ENCODE measurements around the gene KCNQ5.

The KCNQ5 gene

GRCh38 chr6:73062130-73062529 is 440.3 kb downstream of the KCNQ5 start:
- DNase-seq (ENCODE audit: insufficient read length, low spot score), result no peak
- FAIRE-seq, result peak; percentile 21
- no peak for TF ChIP-seq CTCF (IDR thresholded peaks at IDR 0.05; ENCODE audit: insufficient read depth, missing control alignments)

- DNase-seq (ENCODE audit: insufficient read length, low spot score) (no peak), FAIRE-seq (no peak)
- TF ChIP-seq CTCF (IDR thresholded peaks at IDR 0.05; ENCODE audit: insufficient read depth, missing control alignments), result no peak
These were observed 441.0 kb downstream of the KCNQ5 start for GRCh38 chr6:73062837-73063236.

DNA sequence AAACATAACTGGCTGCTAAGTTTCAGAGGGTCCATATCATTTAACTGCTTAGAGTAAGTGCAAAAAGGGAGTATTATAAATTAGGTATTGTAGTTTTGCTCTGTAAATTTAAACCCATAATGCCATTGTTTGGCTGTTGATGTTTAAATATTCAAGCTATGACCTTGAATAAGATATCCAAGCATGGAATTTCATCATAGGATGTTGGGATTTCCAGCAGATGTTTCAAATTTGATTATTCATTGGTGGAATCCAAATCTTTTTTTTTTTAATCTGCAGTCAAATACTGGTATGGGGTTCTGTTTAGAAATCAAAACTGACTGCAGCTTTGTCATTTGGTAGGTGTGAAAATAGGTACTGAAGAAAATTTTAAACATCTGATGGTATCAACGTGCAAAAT is 442.4 kb downstream of the KCNQ5 start:
- TF ChIP-seq CTCF (IDR thresholded peaks at IDR 0.05; ENCODE audit: insufficient read depth, missing control alignments), result no peak
- no peak for FAIRE-seq
- no peak for DNase-seq (ENCODE audit: insufficient read length, low spot score)

DNA sequence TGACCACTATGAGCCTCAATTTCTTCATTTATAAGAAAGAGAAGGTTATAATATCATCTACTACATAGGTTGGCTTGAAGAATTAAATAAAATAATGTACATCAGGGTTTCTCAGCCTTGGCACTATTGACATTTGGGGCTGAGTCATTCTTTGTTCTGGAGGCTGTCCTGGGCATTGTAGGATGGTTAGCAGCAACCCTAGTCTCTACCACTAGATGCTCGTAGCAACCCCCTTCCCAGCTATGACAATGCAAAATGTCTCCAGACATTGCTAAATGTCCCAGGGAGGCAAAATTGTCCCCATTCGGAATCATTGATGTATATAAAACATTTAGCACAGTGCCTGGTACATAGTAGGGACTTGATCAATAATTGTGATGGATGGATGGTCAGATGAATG is 451.4 kb downstream of the KCNQ5 start:
- no peak for DNase-seq (ENCODE audit: insufficient read length, low spot score)
- no peak for FAIRE-seq
- no peak for TF ChIP-seq CTCF (IDR thresholded peaks at IDR 0.05; ENCODE audit: insufficient read depth, missing control alignments)

- DNase-seq (ENCODE audit: insufficient read length, low spot score) (no peak), FAIRE-seq (no peak)
- no peak for TF ChIP-seq CTCF (IDR thresholded peaks at IDR 0.05; ENCODE audit: insufficient read depth, missing control alignments)
These were observed 452.3 kb downstream of the KCNQ5 start for GRCh38 chr6:73074175-73074574.

DNA sequence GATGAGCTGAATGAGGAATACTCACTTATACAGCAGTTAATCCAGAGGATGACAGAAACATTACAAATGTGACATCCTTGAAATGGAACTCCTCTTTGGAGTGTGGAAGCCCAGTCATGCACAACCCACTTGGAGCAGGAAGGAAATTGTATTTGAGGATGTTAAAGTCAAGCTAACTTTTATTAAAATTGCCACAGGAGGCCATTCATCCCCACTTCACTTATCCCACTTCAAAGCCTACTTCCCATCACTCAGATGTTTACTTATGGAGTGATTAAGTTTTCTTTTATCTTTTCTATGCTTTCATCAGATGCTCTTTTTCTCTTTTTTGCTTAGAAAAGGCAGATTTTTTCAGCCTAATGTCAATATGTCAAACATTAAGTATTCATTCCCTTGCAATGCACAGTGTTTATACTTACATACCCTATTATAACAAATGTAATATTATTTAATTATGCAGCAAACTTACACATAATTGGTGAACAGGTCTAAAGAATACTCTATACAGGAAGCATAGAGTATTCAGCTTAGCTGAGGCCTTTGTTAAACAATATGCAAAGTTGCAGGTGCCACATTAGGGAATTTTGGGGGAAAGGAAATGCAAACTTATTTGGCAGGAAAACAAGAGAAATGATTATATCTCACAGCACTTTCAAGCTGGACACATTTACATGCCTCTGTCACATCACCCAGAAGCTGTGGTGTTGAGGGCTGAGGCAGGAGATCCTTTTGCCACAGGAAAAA is 454.5 kb downstream of the KCNQ5 start:
- FAIRE-seq (no peak), DNase-seq (ENCODE audit: insufficient read length, low spot score) (no peak)
- TF ChIP-seq CTCF (IDR thresholded peaks at IDR 0.05; ENCODE audit: insufficient read depth, missing control alignments), result no peak

GRCh38 chr6:73078333-73078862 is 456.5 kb downstream of the KCNQ5 start:
- no peak for TF ChIP-seq CTCF (IDR thresholded peaks at IDR 0.05; ENCODE audit: insufficient read depth, missing control alignments)
- no peak for DNase-seq (ENCODE audit: insufficient read length, low spot score)
- no peak for FAIRE-seq

Measured in D721Med (cell line).